GM21381 (cell line): ENCODE data around the gene ZSCAN2.
"Not testable (repeated sequence)": the region's sequence is repeated elsewhere in the genome, so short reads cannot be mapped to it uniquely, and the experiment has no call there.

Source experiments
- ATAC-seq: cut with Tn5 transposase; IDR thresholded peaks from one replicate; pipeline ENCODE4 v1.9.1; 2021; ENCODE audit warnings: mild to moderate bottlenecking, moderate library complexity; ENCODE audit not compliant: unreplicated experiment

The ZSCAN2 gene

DNA sequence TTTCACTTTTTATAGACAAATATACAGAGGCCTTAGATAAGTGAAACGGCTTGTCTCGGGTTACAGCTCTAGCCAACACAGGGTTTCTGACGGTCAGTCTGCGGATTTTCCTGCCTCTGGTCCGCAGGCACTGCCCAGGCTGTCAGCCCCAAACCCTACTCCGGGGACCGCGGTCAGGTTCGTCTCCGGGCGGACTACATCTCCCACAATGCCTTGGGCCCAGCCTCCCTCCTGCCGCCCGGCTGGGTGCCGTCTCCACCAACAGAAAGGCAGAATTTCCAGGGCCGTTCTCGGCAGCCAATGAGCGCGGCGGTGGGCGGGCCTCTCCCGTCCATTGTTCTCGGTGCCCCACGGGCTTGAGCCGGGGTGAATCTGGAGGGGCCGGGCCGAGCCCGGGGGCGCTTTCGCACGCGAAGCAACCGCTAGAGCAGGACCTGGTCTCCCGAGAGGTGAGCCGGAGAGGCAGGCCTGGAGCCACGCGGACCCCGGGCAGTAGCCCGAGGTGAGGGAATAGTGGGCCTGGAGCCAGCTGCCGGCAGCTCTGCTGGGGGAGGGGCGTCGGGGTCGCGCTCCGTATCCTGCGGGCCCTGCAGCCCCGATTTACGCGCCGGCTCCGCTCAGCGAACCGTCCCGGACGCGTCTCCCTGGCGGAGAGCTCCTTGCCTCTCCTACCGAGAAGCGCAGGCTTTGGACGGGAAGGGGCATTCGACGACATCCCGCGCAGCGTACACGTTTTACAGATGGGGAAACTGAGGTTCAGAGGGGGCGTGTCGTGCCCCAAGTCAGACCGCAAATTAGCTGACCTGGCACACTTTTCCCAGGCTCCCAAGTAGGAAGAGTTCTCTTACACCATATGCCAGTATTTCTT is at the start of gene ZSCAN2:
Gene ZSCAN2, plus strand, starts transcription at position 323 of the 868 bp plus-strand sequence. CDS start 2,919 bp downstream, outside the sequence.
- ATAC-seq, result peak; percentile 89

DNA sequence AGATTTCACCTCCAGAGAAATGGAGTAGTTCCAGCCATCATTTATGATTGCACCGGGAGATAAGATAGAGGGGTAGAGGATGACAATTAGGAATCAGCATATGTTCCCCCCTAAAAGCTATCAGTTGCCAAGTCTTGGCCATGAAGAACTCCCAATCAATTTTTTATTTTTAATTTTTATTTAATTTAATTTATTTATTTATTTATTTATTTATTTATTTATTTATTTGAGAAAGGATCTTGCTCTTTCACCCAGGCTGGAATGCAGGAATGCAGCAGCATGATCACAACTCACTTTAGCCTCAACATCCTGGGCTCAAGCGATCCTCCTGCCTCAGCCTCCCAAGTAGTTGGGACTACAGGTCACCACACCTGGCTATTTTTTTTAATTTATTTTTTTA is 49.2 kb upstream of the ZSCAN2 start:
- not testable (repeated sequence) for ATAC-seq

- ATAC-seq, result no peak
Measured at GRCh38 chr15:84552896-84553295, 47.9 kb upstream of the ZSCAN2 start.

DNA sequence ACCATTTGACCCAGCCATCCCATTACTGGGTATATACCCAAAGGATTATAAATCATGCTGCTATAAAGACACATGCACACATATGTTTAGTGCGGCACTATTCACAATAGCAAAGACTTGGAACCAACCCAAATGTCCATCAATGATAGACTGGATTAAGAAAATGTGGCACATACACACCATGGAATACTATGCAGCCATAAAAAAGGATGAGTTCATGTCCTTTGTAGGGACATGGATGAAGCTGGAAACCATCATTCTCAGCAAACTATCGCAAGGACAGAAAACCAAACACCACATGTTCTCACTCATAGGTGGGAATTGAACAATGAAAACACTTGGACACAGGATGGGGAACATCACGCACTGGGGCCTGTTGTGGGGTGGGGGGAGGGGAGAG is 44.1 kb upstream of the ZSCAN2 start:
- ATAC-seq, result not testable (repeated sequence)

DNA sequence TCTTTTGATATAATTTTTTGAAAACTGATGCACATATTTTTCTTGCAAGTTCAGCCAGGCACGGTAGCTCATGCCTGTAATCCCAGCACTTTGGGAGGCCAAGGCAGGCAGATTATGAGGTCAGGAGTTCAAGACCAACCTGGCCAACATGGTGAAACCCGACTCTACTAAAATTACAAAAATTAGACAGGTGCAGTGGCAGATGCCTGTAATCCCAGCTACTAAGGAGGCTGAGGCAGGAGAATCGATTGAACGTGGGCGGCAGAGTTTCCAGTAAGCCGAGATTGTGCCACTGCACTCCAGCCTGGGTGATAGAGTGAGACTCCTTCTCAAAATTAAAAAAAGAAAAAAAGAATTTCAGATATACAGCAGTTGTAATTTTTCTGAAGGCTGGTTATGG is 32.8 kb upstream of the ZSCAN2 start:
- ATAC-seq, result not testable (repeated sequence)

DNA sequence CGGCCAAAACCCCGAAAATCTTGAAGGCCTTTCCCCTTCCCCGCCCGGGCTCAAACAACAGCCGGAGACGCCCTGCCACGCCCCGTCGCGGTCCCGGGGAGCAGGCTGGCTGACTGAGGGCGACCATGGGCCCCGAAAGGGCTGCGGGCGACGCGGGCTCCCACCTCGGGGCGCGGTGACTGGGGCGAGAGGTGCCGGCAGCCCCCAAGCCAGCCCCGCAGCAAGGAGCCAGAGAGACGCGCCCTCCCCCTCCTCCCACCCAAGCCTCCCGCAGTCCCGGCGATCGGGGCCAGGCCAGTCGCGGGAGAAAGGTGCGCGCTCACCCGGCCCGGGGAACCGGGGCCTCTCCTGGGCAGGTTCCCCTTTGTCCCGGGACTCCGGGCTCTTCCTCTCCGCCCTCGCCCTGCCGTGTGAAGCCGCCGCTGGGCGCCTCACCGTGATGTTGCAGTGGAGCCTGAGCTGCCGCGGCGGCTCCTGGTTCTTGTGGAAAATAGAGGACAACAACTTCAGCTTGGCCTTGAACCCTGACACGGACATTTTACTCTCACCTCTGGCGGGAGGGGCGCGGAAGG is 30.6 kb upstream of the ZSCAN2 start:
- peak; percentile 47 for ATAC-seq

GRCh38 chr15:84572231-84572630 is 28.6 kb upstream of the ZSCAN2 start:
- ATAC-seq, result no peak

DNA sequence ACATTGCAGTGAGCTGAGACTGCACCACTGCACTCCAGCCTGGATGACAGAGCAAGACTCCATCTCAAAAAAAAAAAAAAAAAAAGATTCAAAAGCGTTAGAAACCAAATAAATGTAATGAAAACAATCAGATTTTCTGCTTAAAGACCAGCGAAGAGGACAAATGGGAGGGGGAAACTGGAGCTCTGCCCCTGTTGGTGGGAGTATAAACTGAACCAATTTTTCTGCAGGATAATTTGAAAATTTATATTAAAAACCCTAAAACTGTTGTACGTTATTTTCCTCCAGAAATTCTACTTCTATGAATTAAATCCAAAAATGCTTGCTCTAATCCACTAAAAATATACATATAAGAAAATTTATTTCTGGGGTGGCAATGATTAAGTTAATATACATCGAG is 25.3 kb upstream of the ZSCAN2 start:
- ATAC-seq, result no peak

GRCh38 chr15:84577891-84578290 is 22.9 kb upstream of the ZSCAN2 start:
- not testable (repeated sequence) for ATAC-seq

DNA sequence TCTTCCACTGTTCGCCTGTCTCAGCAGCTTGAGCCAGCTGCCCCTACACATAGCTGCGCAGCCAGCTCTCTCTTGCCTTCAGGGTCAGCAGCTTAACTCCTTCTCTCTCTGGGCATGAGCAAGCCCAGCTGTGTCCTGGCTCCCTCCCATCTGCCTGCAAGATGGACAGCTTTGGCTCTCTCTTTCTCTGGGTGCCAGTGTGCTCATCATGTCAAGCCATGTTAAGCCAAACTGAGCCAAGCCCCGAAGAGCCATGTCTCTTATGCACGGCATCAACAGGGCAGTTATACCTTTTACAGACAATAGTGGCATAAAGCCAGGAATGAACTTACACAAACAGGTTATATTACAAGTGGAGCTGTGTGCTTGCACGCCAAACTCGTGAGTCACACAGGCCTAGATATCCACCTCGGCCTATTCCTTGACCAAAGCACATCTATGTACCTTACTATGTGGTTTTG is 21.5 kb upstream of the ZSCAN2 start:
- not testable (repeated sequence) for ATAC-seq

DNA sequence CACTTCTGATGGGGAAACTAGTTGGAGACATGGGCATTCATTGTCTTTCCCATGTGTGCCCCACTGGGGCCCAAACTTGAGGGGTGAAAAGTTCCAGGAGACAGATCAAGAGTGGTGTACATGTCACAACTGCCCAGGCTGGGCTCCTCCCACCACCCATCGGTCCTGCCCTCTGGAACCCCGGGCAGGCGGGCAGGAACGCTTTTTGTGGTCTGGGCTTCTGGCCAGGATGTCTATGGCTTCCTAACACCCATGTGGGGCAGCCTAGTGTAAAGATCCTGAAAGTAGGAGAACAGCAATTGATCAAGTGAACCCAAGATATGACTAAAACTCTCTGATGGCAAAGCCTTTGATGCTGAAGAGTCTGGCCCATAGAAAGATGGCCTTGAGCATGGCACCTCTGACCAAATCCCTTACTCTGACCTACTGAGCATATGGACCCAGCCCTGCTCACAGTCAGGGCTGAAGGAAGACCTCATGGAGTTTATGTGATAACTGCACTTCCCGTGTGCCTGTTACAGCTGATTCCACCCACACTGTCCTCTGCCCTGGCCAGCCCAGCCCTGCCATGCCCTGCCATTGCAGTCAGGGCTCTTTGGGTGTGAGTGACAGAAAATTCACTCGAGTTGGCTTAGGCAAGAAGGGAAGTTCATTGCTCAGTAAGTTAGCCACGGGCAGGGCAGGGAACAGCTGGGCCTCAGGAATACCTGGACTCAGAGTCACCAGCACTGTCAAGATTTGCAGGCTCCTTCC is 19.0 kb upstream of the ZSCAN2 start:
- ATAC-seq, result not testable (repeated sequence)

GRCh38 chr15:84582583-84583157 is 18.1 kb upstream of the ZSCAN2 start:
- ATAC-seq, result no peak

DNA sequence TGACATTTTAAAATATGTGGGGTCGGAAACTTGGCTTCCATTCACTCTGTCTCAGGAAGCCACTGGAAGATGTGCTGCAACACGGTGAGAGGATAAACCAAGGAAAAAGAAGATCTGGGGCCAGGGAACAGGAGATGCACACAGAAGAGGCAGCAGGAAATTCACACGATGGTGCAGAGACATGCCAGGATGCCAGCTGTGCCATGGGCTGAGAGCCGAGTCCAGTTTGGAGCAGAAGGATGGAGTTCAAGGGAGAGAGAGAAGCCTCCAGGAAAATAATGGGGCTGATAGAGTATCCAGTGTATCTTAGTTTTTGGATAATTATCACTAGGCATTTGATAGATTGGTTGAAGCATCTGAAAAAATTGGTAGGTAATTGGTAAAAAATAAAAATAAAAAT is 16.9 kb upstream of the ZSCAN2 start:
- ATAC-seq, result not testable (repeated sequence)

DNA sequence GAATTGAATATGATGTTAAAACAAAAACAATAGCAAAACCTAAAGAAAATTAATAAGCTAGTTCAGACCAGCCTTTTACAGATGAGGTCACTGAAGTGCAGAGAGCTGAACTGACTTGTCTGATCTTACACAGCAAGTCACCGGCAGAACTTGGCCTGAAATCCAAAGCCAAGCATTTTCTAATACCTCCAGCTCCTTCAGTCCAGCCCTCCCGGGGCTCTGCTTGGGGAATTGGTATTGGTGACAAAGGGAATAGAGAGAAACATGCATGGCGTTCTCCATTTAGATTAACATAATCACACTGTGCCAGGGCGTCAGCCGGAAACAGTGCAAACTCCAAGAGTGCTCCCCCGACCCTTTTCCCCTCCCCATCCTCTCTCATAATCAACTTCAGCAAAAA is 14.1 kb upstream of the ZSCAN2 start:
- no peak for ATAC-seq

DNA sequence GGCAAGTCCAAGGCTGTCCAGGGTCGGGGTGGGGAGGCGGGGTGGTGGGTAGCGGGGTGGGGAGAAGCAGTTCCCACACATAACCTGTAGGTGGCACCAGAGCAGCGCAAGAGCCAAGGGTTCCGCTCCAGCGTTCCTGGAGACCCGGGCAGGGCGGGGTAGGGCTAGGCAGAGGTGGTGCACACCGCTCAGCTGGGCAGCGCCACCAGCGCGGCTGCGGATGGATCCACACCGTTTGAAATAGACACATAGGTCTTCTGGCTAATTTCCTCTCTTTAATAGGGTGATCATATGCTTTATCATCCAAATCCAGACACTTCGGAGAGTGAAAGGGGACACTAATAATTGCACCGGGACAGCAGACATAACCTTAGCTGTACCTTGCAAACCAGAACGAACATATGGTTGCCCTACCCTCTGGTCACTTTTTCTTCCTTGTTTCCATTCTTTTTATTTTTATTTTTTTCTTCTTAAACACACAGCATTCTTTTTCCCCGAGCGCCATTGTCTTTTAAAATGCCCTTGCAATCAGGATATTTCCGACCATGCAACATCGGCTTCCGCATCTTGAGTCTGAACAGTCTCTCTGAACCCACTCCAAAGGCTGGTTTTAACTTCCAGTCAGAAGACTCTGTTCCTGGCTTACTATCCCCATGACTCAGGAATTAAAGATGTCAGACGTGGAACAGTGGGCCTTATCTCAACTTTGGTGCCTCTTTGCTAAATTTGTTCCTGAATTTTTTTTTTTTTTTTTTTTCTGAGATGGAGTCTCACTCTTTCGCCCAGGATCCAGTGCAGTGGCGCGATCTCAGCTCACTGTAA is 12.5 kb upstream of the ZSCAN2 start:
- peak; percentile 97 for ATAC-seq

- no peak for ATAC-seq
Measured at GRCh38 chr15:84590406-84590805, 10.4 kb upstream of the ZSCAN2 start.

- ATAC-seq, result no peak
Measured at GRCh38 chr15:84591815-84592214, 9.0 kb upstream of the ZSCAN2 start.

DNA sequence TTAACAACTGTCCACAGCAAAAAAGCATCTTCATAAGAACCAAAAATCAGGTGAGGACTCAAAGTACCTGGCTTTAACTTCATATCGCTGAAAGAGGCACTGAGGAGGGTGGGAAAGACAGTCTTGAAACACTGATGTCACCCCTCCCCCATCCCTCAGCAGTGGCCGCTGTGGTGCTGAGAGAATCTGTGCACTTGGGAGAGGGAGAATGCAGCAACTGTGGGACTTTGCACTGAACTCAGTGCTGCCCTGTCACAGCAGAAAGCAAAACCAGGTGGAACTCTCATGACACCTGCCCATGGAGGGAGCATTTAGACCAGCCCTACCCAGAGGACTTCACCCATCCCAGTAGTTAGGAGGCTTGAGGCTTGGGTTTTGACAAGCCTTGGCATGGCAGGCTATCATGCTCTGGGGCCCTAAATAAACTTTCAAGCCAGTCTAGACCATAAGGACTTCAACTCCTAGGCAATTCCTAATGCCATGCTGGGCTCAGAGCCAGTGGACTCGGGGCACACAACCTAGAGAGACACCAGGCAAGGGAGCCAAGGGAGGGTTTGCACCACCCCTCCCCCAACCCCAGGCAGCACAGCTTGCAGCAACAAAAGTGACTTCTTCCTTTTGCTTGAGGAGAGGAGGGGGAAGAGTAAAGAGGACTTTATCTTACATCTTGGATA is 6.1 kb upstream of the ZSCAN2 start:
- ATAC-seq, result no peak

DNA sequence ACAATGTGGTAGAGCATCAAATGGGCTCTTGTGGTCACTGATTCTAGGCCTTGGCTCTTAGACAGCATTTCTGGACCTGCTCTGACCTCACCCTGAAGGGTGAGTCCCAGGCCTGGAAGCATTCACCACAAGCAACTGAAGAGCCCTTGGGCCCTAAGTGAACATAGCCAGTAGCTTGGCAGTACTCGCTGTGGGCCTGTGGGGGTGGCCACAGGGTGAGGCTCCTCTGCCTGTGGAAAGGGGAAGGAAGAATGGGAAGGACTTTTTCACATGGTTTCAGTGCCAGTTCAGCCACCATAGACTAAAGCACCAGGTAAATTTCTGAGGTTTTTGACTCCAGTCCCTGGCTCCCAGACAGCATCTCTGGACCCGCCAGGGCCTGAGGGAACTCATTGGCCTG is 5.1 kb upstream of the ZSCAN2 start:
- ATAC-seq, result no peak

DNA sequence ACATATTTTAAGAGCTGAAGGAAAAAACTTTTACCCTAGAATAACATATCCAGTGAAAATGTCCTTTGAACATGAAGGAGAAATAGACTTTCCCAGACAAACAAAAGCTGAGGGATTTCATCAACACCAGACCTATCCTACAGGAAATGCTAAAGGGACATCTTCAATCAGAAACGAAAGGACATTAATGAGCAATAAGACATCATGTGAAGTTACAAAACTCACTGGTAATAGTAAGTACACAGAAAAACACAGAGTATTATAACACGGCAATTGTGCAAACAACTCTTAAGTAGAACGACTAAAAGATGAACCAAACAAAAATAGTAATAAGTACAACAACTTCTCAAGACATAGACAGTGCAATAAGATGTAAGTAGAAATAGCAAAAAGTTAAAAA is 3.5 kb upstream of the ZSCAN2 start:
- ATAC-seq, result no peak
